ENCODE measurements around the gene MDGA2. TPM values are rescaled to one million over a fixed set of nuclear protein-coding genes. Genes with fewer than 3 reads are reported as not detected.

MDGA2 gene
- total and polyA plus RNA-seq, 9 of the 15 experiments (the other 6 are each of a cell fraction or from before 2014, with no cell fraction given) = 0.01 to 0.18 (median 0.03) TPM; not detected in 5

GRCh38 chr14:46818147-46818546 is 857.3 kb downstream of the MDGA2 start (continued):
- no peak for TF ChIP-seq HNRNPH1 (optimal IDR thresholded peaks at IDR 0.05; ENCODE audit: low read depth, low read length)
- TF ChIP-seq ZNF740 (CRISPR knock-in tag; IDR thresholded peaks at IDR 0.05) = no peak
- TF ChIP-seq ZNF740 (tag; IDR thresholded peaks at IDR 0.05) = no peak
- no peak for TF ChIP-seq MEF2A (IDR thresholded peaks at IDR 0.05; ENCODE audit: control insufficient read depth, low read depth, low read length)
- TF ChIP-seq ZBTB7A (IDR thresholded peaks at IDR 0.05; ENCODE audit: borderline replicate concordance, control insufficient read depth, low read depth, low read length) = no peak
- TF ChIP-seq KLF6 (CRISPR knock-in tag; IDR thresholded peaks at IDR 0.05; ENCODE audit: borderline replicate concordance) = no peak

GRCh38 chr14:46793144-46793543 is 882.3 kb downstream of the MDGA2 start:
- no peaks in the 10 kb centered on the region for H4K20me1 ChIP-seq (replicated peaks; ENCODE audit: control insufficient read depth, insufficient read depth, low read length)
- H3K27ac ChIP-seq (ENCODE audit: extremely low read depth, low read depth, low read length) = no peak overlapping the region
- DNase-seq (ENCODE audit: extremely low read depth in 1 of 4, low spot score in 3 of 4) = no peak
- no peak overlapping the region for H3K4me2 ChIP-seq (ENCODE audit: insufficient read depth, low read length)
- H3K79me2 ChIP-seq (ENCODE audit: control insufficient read depth, insufficient read depth, low read length) = no peaks in the 10 kb centered on the region
- H3K4me1 ChIP-seq (replicated peaks in 1 of 2; ENCODE audit: control insufficient read depth in 2 of 2, insufficient read depth in 2 of 2, low read length in 2 of 2) = no peaks in the 10 kb centered on the region
- BruUV-seq (replicated peaks) = no TSS peak
- H3K9me1 ChIP-seq (ENCODE audit: control insufficient read depth, insufficient read depth, low read length) = no peaks in the 10 kb centered on the region
- no peak overlapping the region for H3K9ac ChIP-seq (ENCODE audit: insufficient read depth in 1 of 2, low read depth in 2 of 2, low read length in 2 of 2)
- no peak for ATAC-seq
- no peak for FAIRE-seq
- no peaks in the 10 kb centered on the region for H3K9me3 ChIP-seq (replicated peaks; ENCODE audit: control insufficient read depth, insufficient read depth, low read depth, low read length)
- in situ Hi-C loops (cut with MboI) (no loop called here), intact Hi-C loops (cut with micrococcal nuclease) (no loop called here)
- no peak overlapping the region for H2AFZ ChIP-seq (ENCODE audit: low read depth, low read length)
- no peak overlapping the region for H3K4me3 ChIP-seq
- H3K27me3 ChIP-seq (ENCODE audit: control insufficient read depth in 2 of 2, insufficient read depth in 2 of 2, low read length in 2 of 2) = no peaks in the 10 kb centered on the region
- CTCF ChIA-PET (ENCODE audit: low intra/inter-chr PET ratio) = no interaction called here
- POLR2A ChIA-PET = no interaction called here
- no peaks in the 10 kb centered on the region for H3K36me3 ChIP-seq (ENCODE audit: control insufficient read depth, insufficient read depth, low read length)
- TF ChIP-seq ZNF644 (tag; IDR thresholded peaks at IDR 0.05; ENCODE audit: low read depth) = no peak
- TF ChIP-seq MAX (CRISPR knock-in tag; IDR thresholded peaks at IDR 0.05) = no peak
- TF ChIP-seq ZNF589 (CRISPR knock-in tag; IDR thresholded peaks at IDR 0.05; ENCODE audit: low read depth) = no peak
- TF ChIP-seq HINFP (tag; conservative IDR thresholded peaks at IDR 0.05; ENCODE audit: low read depth) = no peak
- no peak for TF ChIP-seq ZNF146 (CRISPR knock-in tag; IDR thresholded peaks at IDR 0.05; ENCODE audit: unreplicated experiment)
- no peak for TF ChIP-seq E2F1 (CRISPR knock-in tag; IDR thresholded peaks at IDR 0.05)
- TF ChIP-seq ZNF584 (CRISPR knock-in tag; IDR thresholded peaks at IDR 0.05; ENCODE audit: low read depth) = no peak
- no peak for TF ChIP-seq ZNF277 (CRISPR knock-in tag; IDR thresholded peaks at IDR 0.05; ENCODE audit: borderline replicate concordance)
- no peak for TF ChIP-seq ETV1 (tag; conservative IDR thresholded peaks at IDR 0.05; ENCODE audit: low read depth)
- no peak for TF ChIP-seq BACH1 (tag; IDR thresholded peaks at IDR 0.05)
- TF ChIP-seq C11orf30 (IDR thresholded peaks at IDR 0.05; ENCODE audit: low read depth) = no peak

Data from K562 (cell line).